Upper lobe of left lung (tissue), 6 donors: ENCODE measurements around the gene ZNF750. TPM values are rescaled to one million over a fixed set of nuclear protein-coding genes. Genes with fewer than 3 reads are reported as not detected.
A peak's percentile ranks its signal among the peaks of the same experiment; 100 is the strongest.

Source experiments
- ATAC-seq, 2 donors: fragments of 200-7000 bp; cut with Tn5 transposase; one replicate each; pipeline ENCODE4 v1.9.1; 2022; ENCODE audit warnings: mild to moderate bottlenecking in 2 of 2, moderate library complexity in 2 of 2; ENCODE audit not compliant: low FRiP score in 2 of 2
- DNase-seq, 2 donors: peaks; one replicate each; pipeline ENCODE4 v3.0.0-alpha.2; 2019 to 2020
- H3K27ac ChIP-seq, 4 donors: fragments of 200-600 bp; sonication (generic); one replicate each; pipeline ENCODE4 v1.5.1; 2016 to 2019
- H3K27me3 ChIP-seq, 4 donors: fragments of 200-600 bp; sonication (generic); one replicate each; pipeline ENCODE4 v1.5.1; 2017 to 2019
- H3K36me3 ChIP-seq, 4 donors: fragments of 200-600 bp; sonication (generic); one replicate each; pipeline ENCODE4 v1.5.1; 2016 to 2019
- H3K4me1 ChIP-seq, 4 donors: fragments of 200-600 bp; sonication (generic); one replicate each; pipeline ENCODE4 v1.5.1; 2018 to 2019
- H3K4me3 ChIP-seq, 4 donors: fragments of 200-600 bp; sonication (generic); one replicate each; pipeline ENCODE4 v1.5.1; 2017 to 2019; ENCODE audit warnings: mild to moderate bottlenecking in 2 of 4, moderate library complexity in 1 of 4
- H3K9me3 ChIP-seq, 4 donors: fragments of 200-600 bp; sonication (generic); one replicate each; pipeline ENCODE4 v1.5.1; 2018 to 2019
- EP300 ChIP-seq, 4 donors: sonication (generic); formaldehyde crosslinking; IDR thresholded peaks; one replicate each; pipeline ENCODE4 v1.5.1; 2017; ENCODE audit warnings: antibody characterized with exemption in 4 of 4, control low read depth in 2 of 4
- POLR2A ChIP-seq, 4 donors: fragments of 450-650 bp; IDR thresholded peaks; one replicate each; pipeline ENCODE4 v1.5.1; 2016 to 2017; ENCODE audit warnings: antibody characterized with exemption in 4 of 4, mild to moderate bottlenecking in 2 of 4
- POLR2AphosphoS5 ChIP-seq, 2 donors: sonication (generic); formaldehyde crosslinking; IDR thresholded peaks; one replicate each; pipeline ENCODE4 v1.5.1; 2017; ENCODE audit warnings: antibody characterized with exemption in 2 of 2
- WGBS, 2 donors: methylation state at CpG; one replicate each; pipeline ENCODE4 v1.1.5; 2017 to 2018; 5-methylcytosine and 5-hydroxymethylcytosine counted together
- total RNA-seq, 6 donors: library from RNA; depleted of rRNA in 4 of 6; stranded (reverse); fragments of >200 nt in 4 of 6; gene quantifications; one replicate each; pipeline versions ENCODE4 v1.1.0 to v1.2.1, GENCODE V29; 2016 to 2021
- TF ChIP-seq, protein P1 (sequence below), 6 experiments: fragments of 450-650 bp in 4 of 6; fragments of 200-600 bp in 2 of 6; sonication (generic) in 2 of 6; IDR thresholded peaks; one replicate each; pipeline ENCODE4 v1.5.1; 2016 to 2019; ENCODE audit warnings: antibody characterized with exemption in 6 of 6
- donor health status: DM: no; HTN: no; CAD: no; lungs with moderate emphysema.
- donor health status: DM: no; HTN: yes; CAD: no; lungs with severe emphysema.

The ZNF750 gene
- total RNA-seq, 6 donors from 2014 or later, result 2.9 to 14.4 (median 6.9) TPM

DNA sequence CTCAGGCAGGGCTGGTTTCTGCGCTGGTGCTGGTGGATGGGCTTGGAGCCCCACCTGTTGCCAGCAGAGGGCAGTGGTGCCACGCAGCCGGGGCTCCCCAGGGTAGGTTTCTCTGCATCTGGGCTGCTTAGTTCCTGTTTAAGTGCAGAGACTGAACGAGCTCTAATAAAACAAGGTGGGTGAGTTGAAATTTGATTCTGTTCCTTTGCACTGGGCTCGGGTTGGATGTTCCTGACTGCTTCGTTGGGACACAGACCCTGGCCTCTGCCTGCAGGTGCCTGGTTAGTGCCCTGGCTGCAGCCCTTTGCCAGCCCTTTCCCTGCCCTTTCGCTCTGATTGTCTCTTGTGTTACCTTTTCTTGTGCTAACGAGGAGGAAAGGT is 57.9 kb downstream of the ZNF750 start:
- H3K4me1 ChIP-seq, result peaks cover 3 to 10% (median 9%) of the 10 kb centered on the region in 4 donors
- H3K4me3 ChIP-seq, result no peak overlapping the region
- 28 to 40% methylated on average over 5 to 8 of the region's 8 CpGs for WGBS, 2 donors
- no peaks in the 10 kb centered on the region for H3K9me3 ChIP-seq
- peak overlapping the region in 2 of 4 donors; percentile 52 to 69 for H3K27ac ChIP-seq
- DNase-seq, result peak; percentile 89 to 96
- peaks cover 0 to 21% (median 10%) of the 10 kb centered on the region in 4 donors for H3K36me3 ChIP-seq
- TF ChIP-seq, protein P1, sequence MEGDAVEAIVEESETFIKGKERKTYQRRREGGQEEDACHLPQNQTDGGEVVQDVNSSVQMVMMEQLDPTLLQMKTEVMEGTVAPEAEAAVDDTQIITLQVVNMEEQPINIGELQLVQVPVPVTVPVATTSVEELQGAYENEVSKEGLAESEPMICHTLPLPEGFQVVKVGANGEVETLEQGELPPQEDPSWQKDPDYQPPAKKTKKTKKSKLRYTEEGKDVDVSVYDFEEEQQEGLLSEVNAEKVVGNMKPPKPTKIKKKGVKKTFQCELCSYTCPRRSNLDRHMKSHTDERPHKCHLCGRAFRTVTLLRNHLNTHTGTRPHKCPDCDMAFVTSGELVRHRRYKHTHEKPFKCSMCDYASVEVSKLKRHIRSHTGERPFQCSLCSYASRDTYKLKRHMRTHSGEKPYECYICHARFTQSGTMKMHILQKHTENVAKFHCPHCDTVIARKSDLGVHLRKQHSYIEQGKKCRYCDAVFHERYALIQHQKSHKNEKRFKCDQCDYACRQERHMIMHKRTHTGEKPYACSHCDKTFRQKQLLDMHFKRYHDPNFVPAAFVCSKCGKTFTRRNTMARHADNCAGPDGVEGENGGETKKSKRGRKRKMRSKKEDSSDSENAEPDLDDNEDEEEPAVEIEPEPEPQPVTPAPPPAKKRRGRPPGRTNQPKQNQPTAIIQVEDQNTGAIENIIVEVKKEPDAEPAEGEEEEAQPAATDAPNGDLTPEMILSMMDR (IDR thresholded peaks at IDR 0.05), result peak; percentile 92 to 96 (median 94)
- TF ChIP-seq POLR2AphosphoS5 (IDR thresholded peaks at IDR 0.05), result no peak
- no peak for TF ChIP-seq EP300 (IDR thresholded peaks at IDR 0.05)
- no peak for TF ChIP-seq POLR2A (IDR thresholded peaks at IDR 0.05)
- no peaks in the 10 kb centered on the region for H3K27me3 ChIP-seq
- peak; percentile 95 to 97 for ATAC-seq

DNA sequence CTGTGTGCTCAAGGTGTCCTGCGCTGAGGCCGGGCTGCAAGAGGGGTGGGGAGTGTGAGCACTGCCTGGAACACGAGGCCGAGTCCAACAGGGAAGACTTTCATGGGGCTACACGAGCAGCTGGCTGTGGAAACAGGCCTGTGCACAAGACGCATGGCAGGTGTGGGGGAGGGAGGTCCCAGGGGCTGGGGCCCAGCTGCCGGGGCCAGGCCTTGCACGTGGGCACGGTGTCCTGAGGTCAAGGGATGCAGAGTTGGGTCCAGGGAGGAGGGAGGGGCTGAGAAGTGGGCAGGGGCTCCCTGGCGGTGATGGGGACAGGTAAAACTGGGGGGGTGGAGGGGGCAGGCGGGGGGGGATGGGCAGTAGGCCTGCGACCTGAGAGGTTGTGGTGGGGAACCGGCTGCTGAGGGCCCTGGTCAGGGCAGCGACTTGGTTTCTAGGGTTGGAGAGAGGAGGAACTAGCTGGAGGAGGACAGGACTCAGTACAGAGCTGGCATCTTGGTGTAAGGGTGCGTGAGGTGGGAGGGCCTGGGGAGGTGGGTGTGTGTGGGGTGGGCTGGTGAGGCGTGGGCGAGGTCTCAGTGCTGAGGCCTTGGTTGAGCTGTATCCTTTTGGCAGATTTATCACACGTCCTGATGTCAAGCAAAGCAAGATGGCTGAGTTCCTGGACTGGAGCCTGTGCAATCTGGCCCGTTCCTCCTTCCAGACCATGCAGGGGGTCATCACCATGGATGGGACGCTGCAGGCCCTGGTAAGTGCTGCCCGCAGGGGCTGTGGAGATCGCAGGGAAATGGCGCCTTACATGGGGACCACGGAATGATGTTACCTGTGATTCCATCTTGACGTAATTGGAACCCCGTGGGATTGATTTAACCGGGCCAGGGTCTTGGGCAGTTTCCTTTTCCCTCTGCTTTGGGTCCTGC is 58.6 kb downstream of the ZNF750 start:
- Histone ChIP-seq H3K4me3 (no peak overlapping the region), H3K27me3 (no peaks in the 10 kb centered on the region), H3K9me3 (no peaks in the 10 kb centered on the region), H3K4me1 (peaks cover 3 to 10% (median 9%) of the 10 kb centered on the region in 4 donors), H3K27ac (no peak overlapping the region), H3K36me3 (peaks cover 0 to 22% (median 10%) of the 10 kb centered on the region in 4 donors)
- ATAC-seq, result peak; percentile 8 to 17
- 84 to 85% methylated on average over 27 of the region's 27 CpGs for WGBS, 2 donors
- DNase-seq, result no peak
- TF ChIP-seq EP300 (IDR thresholded peaks at IDR 0.05) (no peak), POLR2A (IDR thresholded peaks at IDR 0.05) (no peak), POLR2AphosphoS5 (IDR thresholded peaks at IDR 0.05) (no peak)
- TF ChIP-seq, protein P1 (IDR thresholded peaks at IDR 0.05), result no peak

DNA sequence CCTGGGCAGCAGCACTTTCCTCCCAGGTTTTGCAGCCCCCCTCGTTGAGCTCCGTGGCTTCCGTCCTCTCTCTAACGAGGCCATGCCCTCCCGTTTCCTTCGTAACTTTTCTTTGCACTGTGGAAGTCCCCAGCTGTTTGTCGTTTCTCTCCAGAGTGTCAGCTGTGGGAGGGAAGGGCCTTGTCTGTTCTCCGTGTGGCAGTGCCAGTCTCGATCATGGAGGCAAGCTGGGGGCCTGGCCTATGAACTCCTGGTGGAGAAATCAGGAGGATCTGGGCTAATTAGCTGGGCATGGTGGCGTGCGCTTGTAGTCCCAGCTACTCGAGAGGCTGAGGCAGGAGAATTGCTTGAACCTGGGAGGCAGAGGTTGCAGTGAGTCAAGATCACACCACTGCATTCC is 59.6 kb downstream of the ZNF750 start:
- Histone ChIP-seq H3K27ac (no peak overlapping the region), H3K36me3 (peaks cover 0 to 24% (median 10%) of the 10 kb centered on the region in 4 donors), H3K4me3 (no peak overlapping the region), H3K9me3 (no peaks in the 10 kb centered on the region), H3K27me3 (no peaks in the 10 kb centered on the region), H3K4me1 (peaks cover 5 to 11% (median 10%) of the 10 kb centered on the region in 4 donors)
- ATAC-seq (no peak), DNase-seq (no peak)
- WGBS, 2 donors, result 80 to 85% methylated on average over 12 of the region's 12 CpGs
- TF ChIP-seq POLR2AphosphoS5 (IDR thresholded peaks at IDR 0.05) (no peak), POLR2A (IDR thresholded peaks at IDR 0.05) (no peak)

DNA sequence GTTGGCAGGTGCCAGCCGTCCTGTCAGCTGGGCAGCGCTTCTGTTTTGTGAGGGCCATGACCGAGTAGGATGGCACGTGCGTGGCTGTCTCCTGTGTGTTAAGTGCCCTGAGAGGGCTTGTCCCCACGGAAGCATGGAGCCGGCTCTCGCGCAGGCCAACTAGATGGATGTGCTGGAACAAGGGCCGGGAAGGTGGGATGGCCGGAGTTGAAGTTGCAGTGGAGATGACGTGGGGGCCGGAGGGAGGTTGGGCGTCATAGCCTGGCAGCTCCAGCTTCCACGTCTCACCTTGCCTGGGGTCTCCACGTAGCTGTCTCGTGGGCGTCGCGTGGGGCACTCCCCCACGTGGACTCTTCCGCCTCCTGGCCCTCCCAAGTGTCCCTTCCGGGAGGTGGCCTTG is 60.3 kb downstream of the ZNF750 start:
- Histone ChIP-seq H3K27ac (no peak overlapping the region), H3K36me3 (peaks cover 0 to 22% (median 9%) of the 10 kb centered on the region in 4 donors), H3K27me3 (no peaks in the 10 kb centered on the region), H3K9me3 (no peaks in the 10 kb centered on the region), H3K4me3 (no peak overlapping the region), H3K4me1 (peaks cover 10 to 18% (median 15%) of the 10 kb centered on the region in 4 donors)
- ATAC-seq, result no peak
- no peak for DNase-seq
- 94 to 98% methylated on average over 22 to 23 of the region's 23 CpGs for WGBS, 2 donors
- TF ChIP-seq POLR2A (IDR thresholded peaks at IDR 0.05) (no peak), EP300 (IDR thresholded peaks at IDR 0.05) (no peak), POLR2AphosphoS5 (IDR thresholded peaks at IDR 0.05) (no peak)
- TF ChIP-seq, protein P1 (IDR thresholded peaks at IDR 0.05), result no peak

Other genes starting within 250 kb of the ZNF750 start
- gene WDR45B, start 191.6 kb downstream of the ZNF750 start, total RNA-seq, result 10 to 100 TPM; 54.9 to 90.0 (median 74.3) TPM
- 10 to 100 TPM in 5 of 6 donors, 1 to 10 TPM in 1; 7.8 to 23.7 (median 11.4) TPM for gene RAB40B, start 141.3 kb downstream of the ZNF750 start, total RNA-seq
- gene FN3KRP, start 123.3 kb downstream of the ZNF750 start, total RNA-seq, result 10 to 100 TPM; 14.7 to 94.3 (median 28.8) TPM
- 10 to 100 TPM; 10.8 to 63.9 (median 30.7) TPM for gene FN3K, start 104.4 kb downstream of the ZNF750 start, total RNA-seq
- gene TBCD, start 88.0 kb downstream of the ZNF750 start, total RNA-seq, result 100 to 1,000 TPM in 3 of 6 donors, 10 to 100 TPM in 3; 71.3 to 262 (median 104) TPM
- gene METRNL, start 239.6 kb upstream of the ZNF750 start, total RNA-seq, result 100 to 1,000 TPM in 2 of 6 donors, 10 to 100 TPM in 4; 59.4 to 120 (median 76.4) TPM